Mucosa of stomach (tissue), 1 donor: ENCODE results near the gene FAXDC2.
A peak's percentile ranks its signal among the peaks of the same experiment; 100 is the strongest.

Experiments used
- H3K27me3 ChIP-seq: one replicate; pipeline ENCODE4 v1.7.0; 2013; ENCODE audit warnings: mild to moderate bottlenecking, low read length; ENCODE audit not compliant: control insufficient read depth, insufficient read depth
- H3K36me3 ChIP-seq: one replicate; pipeline ENCODE4 v1.7.0; 2013; ENCODE audit warnings: low read length; ENCODE audit not compliant: control insufficient read depth, insufficient read depth
- H3K4me1 ChIP-seq: one replicate; pipeline ENCODE4 v1.7.0; 2013; ENCODE audit warnings: mild to moderate bottlenecking, low read length; ENCODE audit not compliant: control insufficient read depth, insufficient read depth
- H3K4me3 ChIP-seq: one replicate; pipeline ENCODE4 v1.7.0; 2013; ENCODE audit warnings: low read length
- H3K9ac ChIP-seq: one replicate; pipeline ENCODE4 v1.7.0; 2013; ENCODE audit warnings: mild to moderate bottlenecking, low read length, moderate library complexity
- H3K9me3 ChIP-seq: one replicate; pipeline ENCODE4 v1.7.0; 2013; ENCODE audit warnings: mild to moderate bottlenecking, low read length, moderate library complexity; ENCODE audit not compliant: control insufficient read depth
- donor health status: Pancreatic carcinoma.

The FAXDC2 gene

DNA sequence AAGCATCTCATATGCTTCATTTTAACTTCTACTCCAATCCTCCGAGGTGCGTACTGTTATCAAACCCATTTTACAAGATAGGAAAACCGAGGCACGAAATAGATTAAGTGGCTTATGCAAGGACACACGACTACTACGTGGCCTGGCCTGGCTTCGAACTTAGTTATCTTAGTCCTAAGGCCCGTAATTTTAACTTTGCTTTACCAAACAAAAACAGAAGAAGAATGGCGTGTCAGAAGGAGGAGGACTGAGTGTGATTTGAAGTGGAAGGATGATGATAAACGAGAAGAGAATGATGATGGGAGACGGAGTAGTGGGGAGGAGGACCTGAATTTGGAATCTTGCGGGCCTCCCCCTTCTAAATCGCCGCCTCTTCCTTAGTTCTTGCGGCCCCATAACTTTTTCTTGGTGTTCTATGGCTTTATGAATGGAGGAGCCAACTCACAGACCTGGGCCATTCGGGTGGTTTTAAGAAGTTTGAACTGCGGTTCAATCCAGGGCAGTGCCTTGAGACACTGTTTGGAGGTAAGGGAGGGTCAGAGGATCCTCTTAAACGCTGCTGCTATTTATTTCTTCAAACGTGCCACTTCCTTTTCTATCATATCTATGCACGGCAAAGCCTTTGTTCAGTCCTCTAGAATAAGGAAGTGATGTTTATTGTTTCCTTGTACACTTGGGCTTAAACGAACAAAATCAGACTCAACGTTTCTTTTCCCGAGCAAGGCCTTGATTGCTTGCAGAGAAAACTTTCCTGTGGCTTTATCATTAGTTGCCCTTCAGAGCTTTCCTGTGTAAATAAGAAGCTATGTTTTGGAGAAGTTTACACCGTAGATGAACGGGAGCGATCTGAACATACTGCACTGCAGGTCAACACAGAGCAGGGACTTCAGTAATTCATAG, 8.8 kb upstream of the FAXDC2 start:
- Histone ChIP-seq H3K27me3 (no peaks in the 10 kb centered on the region), H3K4me1 (peaks cover 20% of the 10 kb centered on the region), H3K9me3 (no peaks in the 10 kb centered on the region), H3K9ac (peak overlapping the region; percentile 91), H3K4me3 (peak overlapping the region; percentile 97), H3K36me3 (no peaks in the 10 kb centered on the region)

- Histone ChIP-seq H3K27me3 (no peaks in the 10 kb centered on the region), H3K36me3 (no peaks in the 10 kb centered on the region), H3K9me3 (no peaks in the 10 kb centered on the region), H3K4me3 (peak within 1 kb of the TSS; percentile 97), H3K9ac (peak within 1 kb of the TSS; percentile 91), H3K4me1 (peaks cover 20% of the 10 kb centered on the region)
These were observed 8.0 kb upstream of the FAXDC2 start, which contains the start of gene CNOT8 for GRCh38 chr5:154858297-154858971. CNOT8 (plus strand) TSS chr5:154858627; CDS start chr5:154863279, 4,652 bp downstream.

- H3K4me1 ChIP-seq: peaks cover 20% of the 10 kb centered on the region
- H3K9ac ChIP-seq: peak overlapping the region; percentile 91
- peak overlapping the region; percentile 97 for H3K4me3 ChIP-seq
- no peaks in the 10 kb centered on the region for H3K36me3 ChIP-seq
- H3K27me3 ChIP-seq: no peaks in the 10 kb centered on the region
- H3K9me3 ChIP-seq: no peaks in the 10 kb centered on the region
These were observed 7.3 kb upstream of the FAXDC2 start for GRCh38 chr5:154857530-154858296.

- Histone ChIP-seq H3K4me1 (peaks cover 3% of the 10 kb centered on the region), H3K27me3 (no peaks in the 10 kb centered on the region), H3K36me3 (no peaks in the 10 kb centered on the region), H3K4me3 (no peak overlapping the region), H3K9me3 (no peaks in the 10 kb centered on the region), H3K9ac (no peak overlapping the region)
These were observed 948 bp upstream of the FAXDC2 start for GRCh38 chr5:154851351-154851750.

GRCh38 chr5:154849791-154850201, 607 bp downstream of the FAXDC2 start:
- H3K4me1 ChIP-seq: peaks cover 3% of the 10 kb centered on the region
- no peaks in the 10 kb centered on the region for H3K36me3 ChIP-seq
- peak overlapping the region; percentile 63 for H3K9ac ChIP-seq
- H3K4me3 ChIP-seq: peak overlapping the region; percentile 15
- no peaks in the 10 kb centered on the region for H3K27me3 ChIP-seq
- H3K9me3 ChIP-seq: no peaks in the 10 kb centered on the region

DNA sequence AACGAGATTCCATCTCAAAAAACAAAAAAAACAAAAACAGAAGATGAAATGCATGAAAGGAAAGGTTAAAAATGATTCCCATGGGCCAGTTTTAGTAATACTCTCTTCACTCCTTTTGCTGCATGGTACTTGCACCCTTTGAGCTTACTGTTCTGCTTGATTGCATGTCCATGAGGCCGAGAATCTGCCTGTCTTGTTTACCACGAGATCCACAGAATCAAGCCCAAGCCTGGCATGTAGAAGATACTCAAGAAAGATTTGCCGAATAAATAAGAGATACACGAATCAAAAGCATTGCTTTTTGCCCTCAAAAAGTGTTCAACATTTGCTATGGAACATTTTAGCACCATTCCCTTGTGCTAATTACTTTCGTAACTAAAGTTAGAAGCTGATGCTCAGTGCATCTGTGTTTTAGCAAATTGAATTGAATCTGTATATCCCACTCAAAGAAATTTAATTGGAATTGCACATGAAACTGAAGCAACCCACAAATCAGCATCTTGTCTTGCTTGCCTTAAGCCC, 1.1 kb downstream of the FAXDC2 start:
- no peak overlapping the region for H3K9ac ChIP-seq
- no peaks in the 10 kb centered on the region for H3K36me3 ChIP-seq
- H3K4me1 ChIP-seq: peaks cover 3% of the 10 kb centered on the region
- no peak overlapping the region for H3K4me3 ChIP-seq
- H3K27me3 ChIP-seq: no peaks in the 10 kb centered on the region
- H3K9me3 ChIP-seq: no peaks in the 10 kb centered on the region

GRCh38 chr5:154844809-154845208, 5.6 kb downstream of the FAXDC2 start:
- H3K36me3 ChIP-seq: no peaks in the 10 kb centered on the region
- H3K9me3 ChIP-seq: no peaks in the 10 kb centered on the region
- no peak overlapping the region for H3K4me3 ChIP-seq
- H3K9ac ChIP-seq: no peak overlapping the region
- no peaks in the 10 kb centered on the region for H3K4me1 ChIP-seq
- H3K27me3 ChIP-seq: no peaks in the 10 kb centered on the region

- no peak overlapping the region for H3K9ac ChIP-seq
- no peaks in the 10 kb centered on the region for H3K4me1 ChIP-seq
- H3K9me3 ChIP-seq: no peaks in the 10 kb centered on the region
- no peaks in the 10 kb centered on the region for H3K27me3 ChIP-seq
- H3K4me3 ChIP-seq: no peak overlapping the region
- no peaks in the 10 kb centered on the region for H3K36me3 ChIP-seq
These were observed 7.5 kb downstream of the FAXDC2 start for GRCh38 chr5:154842689-154843530.

- H3K36me3 ChIP-seq: no peaks in the 10 kb centered on the region
- no peaks in the 10 kb centered on the region for H3K4me1 ChIP-seq
- no peak overlapping the region for H3K4me3 ChIP-seq
- no peaks in the 10 kb centered on the region for H3K9me3 ChIP-seq
- H3K9ac ChIP-seq: no peak overlapping the region
- no peaks in the 10 kb centered on the region for H3K27me3 ChIP-seq
These were observed 9.1 kb downstream of the FAXDC2 start for GRCh38 chr5:154841273-154841661.

GRCh38 chr5:154840435-154841272, 9.7 kb downstream of the FAXDC2 start:
- no peak overlapping the region for H3K9ac ChIP-seq
- H3K27me3 ChIP-seq: no peaks in the 10 kb centered on the region
- H3K4me1 ChIP-seq: no peaks in the 10 kb centered on the region
- no peaks in the 10 kb centered on the region for H3K36me3 ChIP-seq
- H3K9me3 ChIP-seq: no peaks in the 10 kb centered on the region
- H3K4me3 ChIP-seq: no peak overlapping the region
